ENCODE results near the gene GYPA. TPM values are rescaled to one million over a fixed set of nuclear protein-coding genes. Genes with fewer than 3 reads are reported as not detected.

Gene GYPA
- total and polyA plus RNA-seq, 4 donors, result 338 TPM; not detected in 3

Other genes with a start within 250 kb of the GYPA start
- gene GYPE, start 235.2 kb downstream of the GYPA start, total RNA-seq, result 10 to 100 TPM in 1 of 2 donors, under 1 TPM in 1; 0.08 to 53.9 TPM
- gene GYPE, start 235.2 kb downstream of the GYPA start, polyA plus RNA-seq, result under 1 TPM; 0.10 to 0.13 TPM
- 100 to 1,000 TPM in 1 of 2 donors, not detected in 1; 368 TPM for gene GYPB, start 121.3 kb downstream of the GYPA start, total RNA-seq
- gene GYPB, start 121.3 kb downstream of the GYPA start, polyA plus RNA-seq, result not detected